Measurements from ENCODE around the gene TNNC1. TPM values are rescaled to one million over a fixed set of nuclear protein-coding genes. Genes with fewer than 3 reads are reported as not detected.

TNNC1 gene
- total and polyA plus RNA-seq, 9 of the 15 experiments (the other 6 are each of a cell fraction or from before 2014, with no cell fraction given) = 0.08 to 0.85 (median 0.42) TPM; not detected in 4

- TF ChIP-seq ZNF280A (IDR thresholded peaks at IDR 0.05; ENCODE audit: low read depth, partially characterized antibody) = no peak
- TF ChIP-seq SNIP1 (IDR thresholded peaks at IDR 0.05; ENCODE audit: low read depth) = no peak
- TF ChIP-seq EP400 (IDR thresholded peaks at IDR 0.05) = no peak
- 0 out of 2 replicates have a peak, but pooled peaks have one; percentile 29 for TF ChIP-seq MYNN (IDR thresholded peaks at IDR 0.05)
- no peak for TF ChIP-seq MYNN (CRISPR knock-in tag; IDR thresholded peaks at IDR 0.05)
Observed at GRCh38 chr3:52493232-52494017, 39.6 kb upstream of the TNNC1 start (continued).

GRCh38 chr3:52492059-52492458 lies 38.2 kb upstream of the TNNC1 start:
- POLR2A ChIA-PET = interaction anchor here (0.6 to 1.5 kb wide), 4 partner anchors 9 to 419 kb away, joined by 3 to 6 read pairs (median 4); no protein-coding TSS in a partner anchor
- ATAC-seq = no peak
- TF ChIP-seq E2F1 (CRISPR knock-in tag; IDR thresholded peaks at IDR 0.05) (no peak), CAMTA2 (CRISPR knock-in tag; conservative IDR thresholded peaks at IDR 0.05) (no peak), ZC3H11A (IDR thresholded peaks at IDR 0.05; ENCODE audit: low read depth, low read length) (no peak), PPARD (CRISPR knock-in tag; IDR thresholded peaks at IDR 0.05) (no peak), ZNF77 (CRISPR knock-in tag; IDR thresholded peaks at IDR 0.05) (no peak), SAP30 (IDR thresholded peaks at IDR 0.05; ENCODE audit: borderline replicate concordance, insufficient read depth, low read depth, low read length, poor library complexity, severe bottlenecking) (no peak), LEF1 (IDR thresholded peaks at IDR 0.05) (no peak), TRIM28 (IDR thresholded peaks at IDR 0.05) (no peak), KDM1A (IDR thresholded peaks at IDR 0.05) (no peak), ZBTB5 (IDR thresholded peaks at IDR 0.05) (no peak), ZBTB2 (IDR thresholded peaks at IDR 0.05) (no peak)

More at GRCh38 chr3:52492059-52492458, 38.2 kb upstream of the TNNC1 start:
- Histone ChIP-seq H3K9me1 (ENCODE audit: control insufficient read depth, insufficient read depth, low read length) (no peaks in the 10 kb centered on the region), H3K4me2 (ENCODE audit: insufficient read depth, low read length) (no peak overlapping the region), H3K4me3 (no peak overlapping the region), H3K9ac (ENCODE audit: insufficient read depth in 1 of 2, low read depth in 2 of 2, low read length in 2 of 2) (no peak overlapping the region; a peak in 1 of 4 replicates), H3K4me1 (replicated peaks in 1 of 2; ENCODE audit: control insufficient read depth in 2 of 2, insufficient read depth in 2 of 2, low read length in 2 of 2) (peaks cover 0 to 29% of the 10 kb centered on the region in 2 experiments; a peak in 2 of 5 replicates), H3K27ac (ENCODE audit: extremely low read depth, low read depth, low read length) (no peak overlapping the region), H3K27me3 (ENCODE audit: control insufficient read depth in 2 of 2, insufficient read depth in 2 of 2, low read length in 2 of 2) (no peaks in the 10 kb centered on the region), H3K79me2 (ENCODE audit: control insufficient read depth, insufficient read depth, low read length) (no peaks in the 10 kb centered on the region), H2AFZ (ENCODE audit: low read depth, low read length) (no peak overlapping the region), H3K9me3 (replicated peaks; ENCODE audit: control insufficient read depth, insufficient read depth, low read depth, low read length) (no peaks in the 10 kb centered on the region), H4K20me1 (replicated peaks; ENCODE audit: control insufficient read depth, insufficient read depth, low read length) (no peaks in the 10 kb centered on the region; the same call in 1 of the 2 replicates), H3K36me3 (ENCODE audit: control insufficient read depth, insufficient read depth, low read length) (peaks cover 48% of the 10 kb centered on the region; the same call in 2 of the 3 replicates)
- in situ Hi-C loops (cut with MboI) = no loop called here
- 90% methylated on average over 19 of the region's 21 CpGs for WGBS (ENCODE audit: insufficient coverage, low coverage, missing lambda C conversion rate)
- DNase-seq (ENCODE audit: extremely low read depth in 1 of 4, low spot score in 3 of 4) = no peak
- no peak for FAIRE-seq
- no TSS peak for BruUV-seq (replicated peaks)
- CTCF ChIA-PET (ENCODE audit: low intra/inter-chr PET ratio) = no interaction called here
- intact Hi-C loops (cut with micrococcal nuclease) = no loop called here

Data from K562 (cell line).